ENCODE results near the gene LPIN1.
"Not testable (repeated sequence)": the region's sequence is repeated elsewhere in the genome, so short reads cannot be mapped to it uniquely, and the experiment has no call there.

Gene LPIN1

GRCh38 chr2:11743846-11744553, 2.4 kb upstream of the LPIN1 start:
- peak; percentile 56 for DNase-seq (ENCODE audit: low spot score)

- DNase-seq (ENCODE audit: low spot score) = no peak
These were observed 1.6 kb upstream of the LPIN1 start for GRCh38 chr2:11744631-11745394.

- no peak for DNase-seq (ENCODE audit: low spot score)
These were observed 638 bp upstream of the LPIN1 start for GRCh38 chr2:11745613-11746375.

- no peak for DNase-seq (ENCODE audit: low spot score)
These were observed 501 bp downstream of the LPIN1 start for GRCh38 chr2:11746807-11747459.

- DNase-seq (ENCODE audit: low spot score) = no peak
These were observed 1.8 kb downstream of the LPIN1 start for GRCh38 chr2:11748018-11748860.

- no peak for DNase-seq (ENCODE audit: low spot score)
These were observed 2.6 kb downstream of the LPIN1 start for GRCh38 chr2:11748861-11749645.

GRCh38 chr2:11749646-11750349, 3.4 kb downstream of the LPIN1 start:
- no peak for DNase-seq (ENCODE audit: low spot score)

GRCh38 chr2:11750422-11750821, 4.0 kb downstream of the LPIN1 start:
- DNase-seq (ENCODE audit: low spot score) = no peak

- DNase-seq (ENCODE audit: low spot score) = no peak
These were observed 4.5 kb downstream of the LPIN1 start for GRCh38 chr2:11750917-11751316.

- DNase-seq (ENCODE audit: low spot score) = no peak
These were observed 6.5 kb downstream of the LPIN1 start for GRCh38 chr2:11752906-11753305.

GRCh38 chr2:11753452-11753885, 7.0 kb downstream of the LPIN1 start:
- DNase-seq (ENCODE audit: low spot score) = no peak

GRCh38 chr2:11753886-11754699, 7.7 kb downstream of the LPIN1 start:
- DNase-seq (ENCODE audit: low spot score) = no peak

GRCh38 chr2:11754700-11755015, 8.2 kb downstream of the LPIN1 start:
- no peak for DNase-seq (ENCODE audit: low spot score)

GRCh38 chr2:11757101-11757500, 10.7 kb downstream of the LPIN1 start:
- no peak for DNase-seq (ENCODE audit: low spot score)

GRCh38 chr2:11758187-11758586, 11.8 kb downstream of the LPIN1 start:
- DNase-seq (ENCODE audit: low spot score) = no peak

- DNase-seq (ENCODE audit: low spot score) = no peak
These were observed 12.2 kb downstream of the LPIN1 start for GRCh38 chr2:11758647-11759046.

GRCh38 chr2:11759182-11759975, 12.9 kb downstream of the LPIN1 start:
- not testable (repeated sequence) for DNase-seq (ENCODE audit: low spot score)

GRCh38 chr2:11761259-11761658, 14.8 kb downstream of the LPIN1 start:
- DNase-seq (ENCODE audit: low spot score) = no peak
